ENCODE measurements around the gene ECI2. TPM values are rescaled to one million over a fixed set of nuclear protein-coding genes. Genes with fewer than 3 reads are reported as not detected.

The ECI2 gene
- total and polyA plus RNA-seq, 2 of the 13 experiments (the other 11 are each of a cell fraction or from before 2014, with no cell fraction given), result 78.5 to 228 TPM

GRCh38 chr6:4101298-4101697, 34.1 kb downstream of the ECI2 start:
- DNase-seq (ENCODE audit: low spot score) (no peak), ATAC-seq (no peak), FAIRE-seq (no peak)
- H3K4me2 ChIP-seq (ENCODE audit: low read depth, low read length), result no peak overlapping the region
- no peak overlapping the region for H3K9ac ChIP-seq (ENCODE audit: insufficient read depth, low read depth, low read length)
- in situ Hi-C loops (cut with HindIII; ENCODE audit: extremely low pct_ligation_motif_present, low pct_unique_long_range_greater_than_20kb) (no loop called here), intact Hi-C loops (cut with micrococcal nuclease; ENCODE audit: unreplicated experiment) (no loop called here)
- no peak overlapping the region for H3K4me3 ChIP-seq (replicated peaks in 1 of 3; ENCODE audit: insufficient read depth in 1 of 3, low read depth in 2 of 3, low read length in 3 of 3)
- H3K36me3 ChIP-seq (replicated peaks in 1 of 2; ENCODE audit: control insufficient read depth in 1 of 2, insufficient read depth in 2 of 2, low read length in 2 of 2), result no peaks in the 10 kb centered on the region
- no peak for TF ChIP-seq ARHGAP35 (CRISPR knock-in tag; IDR thresholded peaks at IDR 0.05; ENCODE audit: borderline replicate concordance)
- TF ChIP-seq PRDM10 (CRISPR knock-in tag; IDR thresholded peaks at IDR 0.05; ENCODE audit: low read depth), result no peak
- TF ChIP-seq TCF7 (IDR thresholded peaks at IDR 0.05; ENCODE audit: low read depth), result no peak
- no peak for TF ChIP-seq ATF6 (CRISPR knock-in tag; conservative IDR thresholded peaks at IDR 0.05)
- no peak for TF ChIP-seq ZNF576 (CRISPR knock-in tag; IDR thresholded peaks at IDR 0.05)
- TF ChIP-seq, protein P1, sequence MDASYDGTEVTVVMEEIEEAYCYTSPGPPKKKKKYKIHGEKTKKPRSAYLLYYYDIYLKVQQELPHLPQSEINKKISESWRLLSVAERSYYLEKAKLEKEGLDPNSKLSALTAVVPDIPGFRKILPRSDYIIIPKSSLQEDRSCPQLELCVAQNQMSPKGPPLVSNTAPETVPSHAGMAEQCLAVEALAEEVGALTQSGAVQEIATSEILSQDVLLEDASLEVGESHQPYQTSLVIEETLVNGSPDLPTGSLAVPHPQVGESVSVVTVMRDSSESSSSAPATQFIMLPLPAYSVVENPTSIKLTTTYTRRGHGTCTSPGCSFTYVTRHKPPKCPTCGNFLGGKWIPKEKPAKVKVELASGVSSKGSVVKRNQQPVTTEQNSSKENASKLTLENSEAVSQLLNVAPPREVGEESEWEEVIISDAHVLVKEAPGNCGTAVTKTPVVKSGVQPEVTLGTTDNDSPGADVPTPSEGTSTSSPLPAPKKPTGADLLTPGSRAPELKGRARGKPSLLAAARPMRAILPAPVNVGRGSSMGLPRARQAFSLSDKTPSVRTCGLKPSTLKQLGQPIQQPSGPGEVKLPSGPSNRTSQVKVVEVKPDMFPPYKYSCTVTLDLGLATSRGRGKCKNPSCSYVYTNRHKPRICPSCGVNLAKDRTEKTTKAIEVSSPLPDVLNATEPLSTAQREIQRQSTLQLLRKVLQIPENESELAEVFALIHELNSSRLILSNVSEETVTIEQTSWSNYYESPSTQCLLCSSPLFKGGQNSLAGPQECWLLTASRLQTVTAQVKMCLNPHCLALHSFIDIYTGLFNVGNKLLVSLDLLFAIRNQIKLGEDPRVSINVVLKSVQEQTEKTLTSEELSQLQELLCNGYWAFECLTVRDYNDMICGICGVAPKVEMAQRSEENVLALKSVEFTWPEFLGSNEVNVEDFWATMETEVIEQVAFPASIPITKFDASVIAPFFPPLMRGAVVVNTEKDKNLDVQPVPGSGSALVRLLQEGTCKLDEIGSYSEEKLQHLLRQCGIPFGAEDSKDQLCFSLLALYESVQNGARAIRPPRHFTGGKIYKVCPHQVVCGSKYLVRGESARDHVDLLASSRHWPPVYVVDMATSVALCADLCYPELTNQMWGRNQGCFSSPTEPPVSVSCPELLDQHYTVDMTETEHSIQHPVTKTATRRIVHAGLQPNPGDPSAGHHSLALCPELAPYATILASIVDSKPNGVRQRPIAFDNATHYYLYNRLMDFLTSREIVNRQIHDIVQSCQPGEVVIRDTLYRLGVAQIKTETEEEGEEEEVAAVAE (CRISPR knock-in tag; IDR thresholded peaks at IDR 0.05; ENCODE audit: borderline replicate concordance), result no peak
- no peak for TF ChIP-seq SUZ12 (IDR thresholded peaks at IDR 0.05; ENCODE audit: low read depth, low read length)
- no peak for TF ChIP-seq CEBPB (IDR thresholded peaks at IDR 0.05; ENCODE audit: borderline replicate concordance, low read depth, low read length)
- TF ChIP-seq ZNF335 (CRISPR knock-in tag; IDR thresholded peaks at IDR 0.05), result no peak
- TF ChIP-seq MBD4 (IDR thresholded peaks at IDR 0.05; ENCODE audit: borderline replicate concordance, low read length), result no peak
- TF ChIP-seq KLF9 (CRISPR knock-in tag; IDR thresholded peaks at IDR 0.05; ENCODE audit: low read depth), result no peak
- TF ChIP-seq GABPB1 (CRISPR knock-in tag; IDR thresholded peaks at IDR 0.05), result no peak
- TF ChIP-seq PRPF4 (IDR thresholded peaks at IDR 0.05; ENCODE audit: low read depth, low read length, poor library complexity, severe bottlenecking), result no peak
- H3K4me1 ChIP-seq (ENCODE audit: insufficient read depth, low read length), result peaks cover 68% of the 10 kb centered on the region
- H3K27ac ChIP-seq (ENCODE audit: extremely low read length, insufficient read depth, low read length), result no peak overlapping the region
- CTCF ChIA-PET (ENCODE audit: low intra/inter-chr PET ratio, low total read pairs), result no interaction called here
- H3K79me2 ChIP-seq (ENCODE audit: insufficient read depth, low read length), result no peaks in the 10 kb centered on the region
- H4K20me1 ChIP-seq (ENCODE audit: insufficient read depth, low read length), result no peaks in the 10 kb centered on the region
- POLR2A ChIA-PET, result no interaction called here
- H3K27me3 ChIP-seq (ENCODE audit: control insufficient read depth in 1 of 2, insufficient read depth in 2 of 2, low read length in 2 of 2), result no peaks in the 10 kb centered on the region
- H3K9me3 ChIP-seq (ENCODE audit: low read length), result no peaks in the 10 kb centered on the region
- 41% methylated on average over 3 of the region's 3 CpGs for WGBS (ENCODE audit: low lambda C conversion rate)
- no TSS peak for BruUV-seq (replicated peaks)
- no peak overlapping the region for H2AFZ ChIP-seq (ENCODE audit: low read length)

All from HepG2 (cell line).